ENCODE results near the gene NPPC. TPM values are rescaled to one million over a fixed set of nuclear protein-coding genes. Genes with fewer than 3 reads are reported as not detected.
A peak's percentile ranks its signal among the peaks of the same experiment; 100 is the strongest.

NPPC gene
- total and polyA plus RNA-seq, 2 of the 8 experiments (the other 6 are each of a cell fraction or from before 2014, with no cell fraction given): 1.3 to 4.7 TPM

GRCh38 chr2:231961349-231962166, 35.4 kb upstream of the NPPC start, which contains the start of gene DIS3L2:
Gene DIS3L2, plus strand, starts transcription at chr2:231961713. Its CDS starts 53,215 bp downstream, at chr2:232014928.
- Histone ChIP-seq H3K14ac (ENCODE audit: insufficient read length) (no peak within 1 kb of the TSS), H4K8ac (ENCODE audit: extremely low read depth, insufficient read depth, low read length) (peak within 1 kb of the TSS; percentile 94), H3K56ac (replicated peaks; ENCODE audit: insufficient read length, low read depth, low read length) (peak within 1 kb of the TSS; percentile 37), H2BK12ac (ENCODE audit: low read depth, low read length) (no peak within 1 kb of the TSS), H3K79me2 (ENCODE audit: control insufficient read depth in 1 of 2, insufficient read depth in 2 of 2, low read length in 2 of 2) (peaks cover 0 to 31% of the 10 kb centered on the region in 2 experiments; a peak in 2 of 4 replicates), H3K4me1 (replicated peaks in 1 of 4; ENCODE audit: control insufficient read depth in 3 of 4, insufficient read depth in 4 of 4, low read length in 3 of 4) (peaks cover 0 to 4% (median 1%) of the 10 kb centered on the region in 4 experiments; a peak in 2 of 7 replicates), H3K4me3 (ENCODE audit: extremely low read depth in 1 of 4, insufficient read depth in 2 of 4, low read depth in 3 of 4, low read length in 4 of 4) (peak within 1 kb of the TSS; percentile 79 to 91 (median 87)), H4K5ac (ENCODE audit: insufficient read length, low read depth, low read length) (peak within 1 kb of the TSS; percentile 73), H3K79me1 (ENCODE audit: low read depth, low read length) (peaks cover 2% of the 10 kb centered on the region; the same call in 1 of the 2 replicates), H3K23ac (ENCODE audit: insufficient read length) (no peak within 1 kb of the TSS), H2AFZ (ENCODE audit: low read length) (peak within 1 kb of the TSS; percentile 59), H2BK20ac (ENCODE audit: low read length) (no peak within 1 kb of the TSS), H3K4ac (replicated peaks; ENCODE audit: insufficient read length, low read depth, low read length) (peak within 1 kb of the TSS; percentile 57), H2BK120ac (replicated peaks; ENCODE audit: low read depth, low read length) (no peak within 1 kb of the TSS), H2BK15ac (ENCODE audit: low read length) (peak within 1 kb of the TSS; percentile 16; the same call in 1 of the 2 replicates), H3K9ac (replicated peaks in 1 of 4; ENCODE audit: extremely low read depth in 1 of 4, low read depth in 3 of 4, low read length in 3 of 4) (peak within 1 kb of the TSS; percentile 42 to 76 (median 67)), H3K18ac (ENCODE audit: extremely low read depth, low read length) (peak within 1 kb of the TSS; percentile 95), H3K36me3 (ENCODE audit: control insufficient read depth in 2 of 4, insufficient read depth in 4 of 4, low read length in 3 of 4) (no peaks in the 10 kb centered on the region), H3K27ac (ENCODE audit: low read depth, low read length) (peak within 1 kb of the TSS; percentile 71), H2BK5ac (ENCODE audit: low read depth, low read length) (peak within 1 kb of the TSS; percentile 83), H2AK5ac (ENCODE audit: low read depth, low read length) (no peak within 1 kb of the TSS), H4K20me1 (replicated peaks in 1 of 2; ENCODE audit: control insufficient read depth in 1 of 2, insufficient read depth in 2 of 2, low read length in 2 of 2) (no peaks in the 10 kb centered on the region), H4K91ac (replicated peaks; ENCODE audit: insufficient read length, low read length) (peak within 1 kb of the TSS; percentile 34), H3K9me3 (ENCODE audit: insufficient read depth in 2 of 2, low read depth in 1 of 2, low read length in 1 of 2) (no peaks in the 10 kb centered on the region), H3K4me2 (ENCODE audit: insufficient read depth in 1 of 2, low read depth in 2 of 2, low read length in 2 of 2) (peak within 1 kb of the TSS; percentile 77 to 100), H3K23me2 (ENCODE audit: low read depth, low read length) (peaks cover 7% of the 10 kb centered on the region; the same call in 1 of the 2 replicates), H3K27me3 (replicated peaks in 1 of 4; ENCODE audit: control insufficient read depth in 3 of 4, extremely low read depth in 1 of 4, insufficient read depth in 3 of 4, low read length in 3 of 4) (peaks cover 0 to 3% (median 0%) of the 10 kb centered on the region in 4 experiments; a peak in 1 of 7 replicates)
- ChIA-PET POLR2A (ENCODE audit: partially characterized antibody) (interaction anchor here (0.6 to 2.3 kb wide), 10 partner anchors 8 to 364 kb away, joined by 3 to 7 read pairs (median 4); no protein-coding TSS in a partner anchor), CTCF (ENCODE audit: partially characterized antibody) (interaction anchor here (1.4 kb wide), 1 partner anchor 53 kb away, joined by 3 read pairs; no protein-coding TSS in a partner anchor)
- no peak for FAIRE-seq
- peak; percentile 36 to 86 for DNase-seq (ENCODE audit: low read depth in 1 of 2, low spot score in 2 of 2)
- 2% methylated on average over 80 of the region's 83 CpGs; no CpG with 5 or more reads in 1 of the 2 experiments for WGBS, 2 experiments (ENCODE audit: extremely low coverage in 1 of 2, insufficient coverage in 1 of 2, insufficient read length in 1 of 2, insufficient replicate concordance in 2 of 2, low coverage in 1 of 2, low lambda C conversion rate in 2 of 2, missing lambda C conversion rate in 1 of 2)
- no peak; a peak in 1 of 4 replicates for TF ChIP-seq RAD21 (IDR thresholded peaks at IDR 0.05 in 1 of 2, conservative IDR thresholded peaks at IDR 0.05 in 1 of 2; ENCODE audit: low read depth in 2 of 2, low read length in 2 of 2)
- TF ChIP-seq RFX5 (IDR thresholded peaks at IDR 0.05; ENCODE audit: borderline replicate concordance, low read depth, low read length): no peak
- TF ChIP-seq KDM1A (IDR thresholded peaks at IDR 0.05; ENCODE audit: borderline replicate concordance, low read length): 0 out of 2 replicates have a peak, but pooled peaks have one; percentile 50
- TF ChIP-seq KDM4A (IDR thresholded peaks at IDR 0.05; ENCODE audit: low read depth, low read length, severe bottlenecking): peak; percentile 93
- peak; percentile 55; the same call in 1 of the 2 replicates for TF ChIP-seq KDM5A (IDR thresholded peaks at IDR 0.05; ENCODE audit: low read length)
- TF ChIP-seq SUZ12 (IDR thresholded peaks at IDR 0.05; ENCODE audit: low read length): no peak
- no peak for TF ChIP-seq NANOG (IDR thresholded peaks at IDR 0.05; ENCODE audit: insufficient read depth, low read depth, low read length, poor library complexity, severe bottlenecking)
- TF ChIP-seq EZH2 (IDR thresholded peaks at IDR 0.05; ENCODE audit: low read depth, low read length, severe bottlenecking): no peak
- TF ChIP-seq CHD1 (IDR thresholded peaks at IDR 0.05; ENCODE audit: low read depth, low read length): no peak
- no peak for TF ChIP-seq HDAC6 (IDR thresholded peaks at IDR 0.05; ENCODE audit: low read depth, low read length)

Measured in H1 (cell line).